Measurements from ENCODE around the gene MAPK10.

MAPK10 gene

DNA sequence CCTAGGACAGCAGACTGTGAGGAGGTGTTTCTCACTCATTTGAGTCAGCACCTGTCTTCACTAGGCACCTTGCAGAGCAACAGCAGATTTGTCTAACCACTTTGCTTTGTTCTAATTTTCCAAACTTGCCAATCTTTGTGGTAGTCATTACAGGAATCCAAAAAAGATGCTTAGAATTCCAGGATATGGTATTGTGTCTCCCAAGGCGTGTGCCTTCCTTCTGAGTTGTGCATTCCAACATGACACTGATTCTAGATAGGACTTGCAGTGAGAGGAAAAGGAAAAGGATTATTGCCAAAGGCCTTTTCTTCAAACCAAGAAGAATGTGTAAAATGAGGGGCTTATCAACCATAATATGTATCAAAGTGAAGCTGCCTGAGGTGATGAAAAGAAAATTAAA lies 126.2 kb downstream of the MAPK10 start:
- H2AFZ ChIP-seq (ENCODE audit: low read depth): no peak overlapping the region
- H3K4me1 ChIP-seq (ENCODE audit: low read depth, poor library complexity, severe bottlenecking): no peaks in the 10 kb centered on the region
- H4K20me1 ChIP-seq (ENCODE audit: insufficient read depth): no peaks in the 10 kb centered on the region
- H3K36me3 ChIP-seq (ENCODE audit: insufficient read depth): no peaks in the 10 kb centered on the region
- no peak overlapping the region for H3K4me3 ChIP-seq (IDR thresholded peaks at IDR 0.05; ENCODE audit: insufficient read depth, low read depth, low read length)
- H3K9ac ChIP-seq: no peak overlapping the region
- no peaks in the 10 kb centered on the region for H3K27me3 ChIP-seq (ENCODE audit: insufficient read depth, low read depth)
- no peaks in the 10 kb centered on the region for H3K79me2 ChIP-seq (ENCODE audit: insufficient read depth, low read depth)
- no peak for TF ChIP-seq CTCF (conservative IDR thresholded peaks at IDR 0.05; ENCODE audit: low read depth, low read length)
- H3K4me2 ChIP-seq: no peak overlapping the region
- H3K27ac ChIP-seq: no peak overlapping the region

- no peaks in the 10 kb centered on the region for H3K4me1 ChIP-seq (ENCODE audit: low read depth, poor library complexity, severe bottlenecking)
- no peaks in the 10 kb centered on the region for H3K36me3 ChIP-seq (ENCODE audit: insufficient read depth)
- H3K4me3 ChIP-seq (IDR thresholded peaks at IDR 0.05; ENCODE audit: insufficient read depth, low read depth, low read length): no peak overlapping the region
- no peaks in the 10 kb centered on the region for H3K79me2 ChIP-seq (ENCODE audit: insufficient read depth, low read depth)
- H3K27me3 ChIP-seq (ENCODE audit: insufficient read depth, low read depth): no peaks in the 10 kb centered on the region
- no peak overlapping the region for H3K27ac ChIP-seq
- H4K20me1 ChIP-seq (ENCODE audit: insufficient read depth): no peaks in the 10 kb centered on the region
- no peak for TF ChIP-seq CTCF (conservative IDR thresholded peaks at IDR 0.05; ENCODE audit: low read depth, low read length)
- no peak overlapping the region for H3K4me2 ChIP-seq
- H3K9ac ChIP-seq: no peak overlapping the region
- no peak overlapping the region for H2AFZ ChIP-seq (ENCODE audit: low read depth)
These were observed 126.8 kb downstream of the MAPK10 start for GRCh38 chr4:86233090-86233489.

DNA sequence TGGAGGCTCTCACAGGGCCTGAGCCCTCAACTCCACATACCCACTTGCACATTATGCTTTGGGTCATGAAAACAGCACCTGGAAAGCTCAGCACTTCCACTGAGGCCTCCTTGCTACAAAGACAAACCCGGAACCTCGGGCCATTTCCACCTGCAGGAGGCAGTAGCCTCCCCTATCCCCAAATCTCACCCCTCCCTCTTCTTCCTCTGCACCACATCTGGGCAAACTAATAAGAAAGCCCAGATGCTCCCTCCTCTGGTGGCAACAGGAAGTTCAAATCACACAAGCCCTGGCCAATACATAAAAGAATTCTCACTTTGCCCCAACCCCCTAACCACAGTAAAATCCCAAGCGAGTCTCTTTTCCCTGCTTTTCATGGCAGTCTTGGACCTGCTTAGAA lies 136.4 kb downstream of the MAPK10 start:
- Histone ChIP-seq H4K20me1 (ENCODE audit: insufficient read depth) (no peaks in the 10 kb centered on the region), H3K36me3 (ENCODE audit: insufficient read depth) (no peaks in the 10 kb centered on the region), H3K4me1 (ENCODE audit: low read depth, poor library complexity, severe bottlenecking) (peaks cover 4% of the 10 kb centered on the region), H3K27me3 (ENCODE audit: insufficient read depth, low read depth) (no peaks in the 10 kb centered on the region), H3K27ac (no peak overlapping the region), H3K79me2 (ENCODE audit: insufficient read depth, low read depth) (no peaks in the 10 kb centered on the region), H3K4me3 (IDR thresholded peaks at IDR 0.05; ENCODE audit: insufficient read depth, low read depth, low read length) (no peak overlapping the region), H3K4me2 (no peak overlapping the region), H2AFZ (ENCODE audit: low read depth) (no peak overlapping the region), H3K9ac (no peak overlapping the region)
- peak; percentile 83 for TF ChIP-seq CTCF (conservative IDR thresholded peaks at IDR 0.05; ENCODE audit: low read depth, low read length)

DNA sequence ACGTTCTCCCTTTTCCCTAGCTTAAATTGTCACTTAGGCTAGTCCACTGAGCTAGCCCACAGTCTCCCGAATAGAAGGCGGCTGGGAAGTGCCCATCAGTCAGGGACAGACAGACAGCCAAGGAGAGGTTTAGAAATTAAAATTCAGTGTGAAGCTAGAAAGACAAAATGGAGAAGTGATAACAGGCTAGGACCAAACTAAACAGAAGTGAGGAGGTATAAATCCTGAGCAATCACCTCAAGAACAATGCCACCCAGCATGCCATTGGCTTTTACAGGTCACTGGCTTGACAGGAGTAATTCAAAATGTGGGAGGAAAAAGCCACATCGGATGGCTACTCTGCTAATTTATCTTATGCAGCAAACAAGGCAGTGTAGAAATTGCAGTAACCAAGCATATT lies 138.9 kb downstream of the MAPK10 start:
- no peaks in the 10 kb centered on the region for H3K79me2 ChIP-seq (ENCODE audit: insufficient read depth, low read depth)
- no peak overlapping the region for H2AFZ ChIP-seq (ENCODE audit: low read depth)
- H3K4me3 ChIP-seq (IDR thresholded peaks at IDR 0.05; ENCODE audit: insufficient read depth, low read depth, low read length): no peak overlapping the region
- H3K4me1 ChIP-seq (ENCODE audit: low read depth, poor library complexity, severe bottlenecking): peaks cover 4% of the 10 kb centered on the region
- H3K27ac ChIP-seq: no peak overlapping the region
- no peak overlapping the region for H3K9ac ChIP-seq
- H3K4me2 ChIP-seq: no peak overlapping the region
- no peak for TF ChIP-seq CTCF (conservative IDR thresholded peaks at IDR 0.05; ENCODE audit: low read depth, low read length)
- H3K36me3 ChIP-seq (ENCODE audit: insufficient read depth): no peaks in the 10 kb centered on the region
- H3K27me3 ChIP-seq (ENCODE audit: insufficient read depth, low read depth): no peaks in the 10 kb centered on the region
- no peaks in the 10 kb centered on the region for H4K20me1 ChIP-seq (ENCODE audit: insufficient read depth)

- H3K79me2 ChIP-seq (ENCODE audit: insufficient read depth, low read depth): no peaks in the 10 kb centered on the region
- no peak overlapping the region for H3K4me3 ChIP-seq (IDR thresholded peaks at IDR 0.05; ENCODE audit: insufficient read depth, low read depth, low read length)
- no peaks in the 10 kb centered on the region for H3K27me3 ChIP-seq (ENCODE audit: insufficient read depth, low read depth)
- peaks cover 4% of the 10 kb centered on the region for H3K4me1 ChIP-seq (ENCODE audit: low read depth, poor library complexity, severe bottlenecking)
- H4K20me1 ChIP-seq (ENCODE audit: insufficient read depth): no peaks in the 10 kb centered on the region
- no peak overlapping the region for H3K9ac ChIP-seq
- no peak overlapping the region for H2AFZ ChIP-seq (ENCODE audit: low read depth)
- no peak for TF ChIP-seq CTCF (conservative IDR thresholded peaks at IDR 0.05; ENCODE audit: low read depth, low read length)
- H3K4me2 ChIP-seq: no peak overlapping the region
- H3K27ac ChIP-seq: no peak overlapping the region
- no peaks in the 10 kb centered on the region for H3K36me3 ChIP-seq (ENCODE audit: insufficient read depth)
These were observed 139.7 kb downstream of the MAPK10 start for GRCh38 chr4:86220121-86220520.
